Lung (tissue), 12 donors: ENCODE data around the gene MYLK. TPM values are rescaled to one million over a fixed set of nuclear protein-coding genes. Genes with fewer than 3 reads are reported as not detected.
A peak's percentile ranks its signal among the peaks of the same experiment; 100 is the strongest.

Source experiments
- ATAC-seq: fragments of 200-7000 bp; cut with Tn5 transposase; one replicate; pipeline ENCODE4 v1.9.1; 2020; ENCODE audit warnings: moderate number of reproducible peaks; ENCODE audit not compliant: insufficient read depth, low FRiP score
- DNase-seq, 3 donors: peaks; one replicate each; pipeline ENCODE4 v3.0.0-alpha.2; 2013 to 2017
- H3K27ac ChIP-seq, 2 donors: one replicate each; pipeline ENCODE4 v1.5.1; 2013; ENCODE audit warnings: mild to moderate bottlenecking in 2 of 2, moderate library complexity in 2 of 2, control low read depth in 1 of 2, inconsistent platforms in 1 of 2, low read depth in 1 of 2, low read length in 1 of 2
- H3K27me3 ChIP-seq, 3 donors: one replicate each; pipeline ENCODE4 v1.5.1; 2013; ENCODE audit warnings: low read length in 2 of 3; ENCODE audit not compliant: control insufficient read depth in 3 of 3, insufficient read depth in 3 of 3
- H3K36me3 ChIP-seq, 4 donors: one replicate each; pipeline ENCODE4 v1.5.1; 2013; ENCODE audit warnings: low read length in 4 of 4, mild to moderate bottlenecking in 1 of 4, moderate library complexity in 1 of 4; ENCODE audit not compliant: control insufficient read depth in 4 of 4, insufficient read depth in 4 of 4
- H3K4me1 ChIP-seq, 5 donors: one replicate each; pipeline ENCODE4 v1.5.1; 2013; ENCODE audit warnings: low read length in 5 of 5, mild to moderate bottlenecking in 2 of 5, moderate library complexity in 1 of 5; ENCODE audit not compliant: control insufficient read depth in 5 of 5, insufficient read depth in 5 of 5
- H3K4me3 ChIP-seq: one replicate; pipeline ENCODE4 v1.5.1; 2013; ENCODE audit warnings: mild to moderate bottlenecking, control low read depth, moderate library complexity
- H3K9ac ChIP-seq, 2 donors: one replicate each; pipeline ENCODE4 v1.5.1; 2013; ENCODE audit warnings: low read length in 2 of 2, control low read depth in 1 of 2; ENCODE audit not compliant: insufficient read depth in 1 of 2
- H3K9me3 ChIP-seq, 4 donors: one replicate each; pipeline ENCODE4 v1.5.1; 2013; ENCODE audit warnings: low read length in 3 of 4, mild to moderate bottlenecking in 1 of 4, moderate library complexity in 1 of 4; ENCODE audit not compliant: control insufficient read depth in 4 of 4, insufficient read depth in 3 of 4
- WGBS, 2 donors: extraction: QIAGEN DNeasy Blood & Tissue Kit; methylation state at CpG; one replicate each; pipeline ENCODE4 v1.1.7; 2013; 5-methylcytosine and 5-hydroxymethylcytosine counted together
- polyA plus RNA-seq, 2 donors: library from polyadenylated mRNA; stranded (reverse); fragments of 200-250 nt; gene quantifications; one replicate each; pipeline ENCODE4 v1.2.1, GENCODE V29; 2013
- total RNA-seq, 2 donors: library from RNA; depleted of rRNA in 1 of 2; stranded (reverse); fragments of >200 nt in 1 of 2; gene quantifications; one replicate each; pipeline ENCODE4 v1.2.1, GENCODE V29; 2014 to 2021
- TF ChIP-seq, protein P1 (sequence below): IDR thresholded peaks from 2 replicates; pipeline ENCODE4 v1.5.1; 2012; ENCODE audit warnings: mild to moderate bottlenecking; ENCODE audit errors: control extremely low read depth, extremely low read depth
- donor health status: control.
- donor health status: control.
- donor health status: Bipolar disorder and iron deficiency.
- donor health status: healthy.
- donor health status: DM: yes; HTN: yes; CAD: no.

Gene MYLK
- total and polyA plus RNA-seq, 4 donors = 23.3 to 324 (median 112) TPM

DNA sequence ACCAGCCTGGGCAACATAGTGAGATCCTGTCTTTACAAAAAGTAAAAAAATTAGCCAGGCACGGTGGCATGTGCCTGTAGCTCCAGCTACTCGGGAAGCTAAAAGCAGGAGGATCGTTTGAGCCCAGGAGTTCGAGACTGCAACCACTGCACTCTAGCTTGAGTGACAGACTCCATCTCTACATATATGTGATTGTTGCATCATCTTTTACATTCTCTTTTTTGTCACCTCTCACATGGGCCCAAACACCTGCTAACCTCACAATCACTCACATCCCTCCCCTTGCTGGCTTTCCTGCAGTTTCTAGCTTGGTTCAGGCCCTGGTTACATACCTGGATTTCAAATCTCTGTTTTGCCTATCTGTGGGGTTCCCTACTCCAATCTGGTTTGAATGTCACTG, 19.4 kb downstream of the MYLK start:
- Histone ChIP-seq H3K27me3 (no peaks in the 10 kb centered on the region), H3K4me1 (no peaks in the 10 kb centered on the region), H3K27ac (no peak overlapping the region), H3K4me3 (no peak overlapping the region), H3K9ac (no peak overlapping the region), H3K9me3 (peaks cover 0 to 4% (median 0%) of the 10 kb centered on the region in 4 donors), H3K36me3 (peaks cover 0 to 7% (median 0%) of the 10 kb centered on the region in 4 donors)
- ATAC-seq = no peak
- WGBS, 2 donors = 94 to 95% methylated on average over 4 of the region's 4 CpGs
- DNase-seq = no peak
- TF ChIP-seq, protein P1, sequence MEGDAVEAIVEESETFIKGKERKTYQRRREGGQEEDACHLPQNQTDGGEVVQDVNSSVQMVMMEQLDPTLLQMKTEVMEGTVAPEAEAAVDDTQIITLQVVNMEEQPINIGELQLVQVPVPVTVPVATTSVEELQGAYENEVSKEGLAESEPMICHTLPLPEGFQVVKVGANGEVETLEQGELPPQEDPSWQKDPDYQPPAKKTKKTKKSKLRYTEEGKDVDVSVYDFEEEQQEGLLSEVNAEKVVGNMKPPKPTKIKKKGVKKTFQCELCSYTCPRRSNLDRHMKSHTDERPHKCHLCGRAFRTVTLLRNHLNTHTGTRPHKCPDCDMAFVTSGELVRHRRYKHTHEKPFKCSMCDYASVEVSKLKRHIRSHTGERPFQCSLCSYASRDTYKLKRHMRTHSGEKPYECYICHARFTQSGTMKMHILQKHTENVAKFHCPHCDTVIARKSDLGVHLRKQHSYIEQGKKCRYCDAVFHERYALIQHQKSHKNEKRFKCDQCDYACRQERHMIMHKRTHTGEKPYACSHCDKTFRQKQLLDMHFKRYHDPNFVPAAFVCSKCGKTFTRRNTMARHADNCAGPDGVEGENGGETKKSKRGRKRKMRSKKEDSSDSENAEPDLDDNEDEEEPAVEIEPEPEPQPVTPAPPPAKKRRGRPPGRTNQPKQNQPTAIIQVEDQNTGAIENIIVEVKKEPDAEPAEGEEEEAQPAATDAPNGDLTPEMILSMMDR = no peak

- H3K36me3 ChIP-seq = peaks cover 0 to 7% (median 0%) of the 10 kb centered on the region in 4 donors
- no peak overlapping the region for H3K9ac ChIP-seq
- H3K27ac ChIP-seq = no peak overlapping the region
- DNase-seq (no peak), ATAC-seq (no peak)
- peaks cover 0 to 4% (median 0%) of the 10 kb centered on the region in 4 donors for H3K9me3 ChIP-seq
- peaks cover 0 to 5% (median 0%) of the 10 kb centered on the region in 5 donors for H3K4me1 ChIP-seq
- H3K4me3 ChIP-seq = no peak overlapping the region
- no peaks in the 10 kb centered on the region for H3K27me3 ChIP-seq
- TF ChIP-seq, protein P1 = no peak
These were observed 22.0 kb downstream of the MYLK start for GRCh38 chr3:123862152-123862551.

- no peak for DNase-seq
- TF ChIP-seq, protein P1 = no peak
- no peak overlapping the region for H3K27ac ChIP-seq
- peaks cover 0 to 5% (median 0%) of the 10 kb centered on the region in 4 donors for H3K36me3 ChIP-seq
- no peaks in the 10 kb centered on the region for H3K27me3 ChIP-seq
- 85 to 93% methylated on average over 8 of the region's 8 CpGs for WGBS, 2 donors
- no peak overlapping the region for H3K4me3 ChIP-seq
- H3K4me1 ChIP-seq = peaks cover 0 to 5% (median 0%) of the 10 kb centered on the region in 5 donors
- ATAC-seq = no peak
- no peak overlapping the region for H3K9ac ChIP-seq
- H3K9me3 ChIP-seq = peaks cover 0 to 4% (median 0%) of the 10 kb centered on the region in 4 donors
These were observed 22.9 kb downstream of the MYLK start for GRCh38 chr3:123861081-123861836.

DNA sequence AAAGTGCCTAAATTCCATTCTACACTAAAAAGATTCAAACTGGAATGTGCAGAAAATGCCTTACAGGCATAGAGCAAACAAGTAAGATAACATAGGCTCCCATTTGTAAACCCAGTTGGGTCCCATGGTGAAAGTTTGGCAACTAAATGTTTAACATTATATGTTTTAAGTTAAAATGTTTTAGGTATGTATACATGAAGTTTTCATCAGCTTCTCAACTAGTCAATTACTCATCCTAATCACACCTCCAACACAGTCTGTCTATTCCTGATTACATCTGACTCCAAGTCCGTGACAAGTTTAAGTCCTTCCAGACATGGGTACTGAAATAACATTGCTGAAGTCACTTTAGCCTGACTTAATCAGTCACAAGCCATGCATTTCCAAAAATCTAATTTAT, 25.0 kb downstream of the MYLK start:
- no peak for ATAC-seq
- 87 to 93% methylated on average over 1 of the region's 1 CpG for WGBS, 2 donors
- no peaks in the 10 kb centered on the region for H3K27me3 ChIP-seq

More for the DNA sequence above, 25.0 kb downstream of the MYLK start:
- peaks cover 0 to 5% (median 0%) of the 10 kb centered on the region in 5 donors for H3K4me1 ChIP-seq
- no peak overlapping the region for H3K4me3 ChIP-seq
- TF ChIP-seq, protein P1 = no peak
- no peak overlapping the region for H3K27ac ChIP-seq
- H3K36me3 ChIP-seq = no peaks in the 10 kb centered on the region
- peak in 2 of 3 donors; percentile 19 to 21 for DNase-seq
- H3K9ac ChIP-seq = no peak overlapping the region
- no peaks in the 10 kb centered on the region for H3K9me3 ChIP-seq
